ENCODE measurements around the gene BMPER. TPM values are rescaled to one million over a fixed set of nuclear protein-coding genes. Genes with fewer than 3 reads are reported as not detected.

The BMPER gene
- total RNA-seq, 3 donors from 2014 or later (not counting 1 experiment from before 2014, with no cell fraction given): 0.32 to 0.64 (median 0.50) TPM

GRCh38 chr7:34057956-34058355 lies 152.6 kb downstream of the BMPER start:
- no peaks in the 10 kb centered on the region for H3K9me3 Mint-ChIP-seq
- H3K4me1 Mint-ChIP-seq: no peaks in the 10 kb centered on the region
- no peak for DNase-seq
- Histone ChIP-seq H3K4me1 (ENCODE audit: control insufficient read depth, insufficient read depth, low read length) (no peaks in the 10 kb centered on the region), H3K36me3 (ENCODE audit: control insufficient read depth, insufficient read depth, low read length) (no peaks in the 10 kb centered on the region), H3K4me3 (ENCODE audit: low read length) (no peak overlapping the region), H3K9me3 (ENCODE audit: control insufficient read depth, insufficient read depth, low read length) (no peaks in the 10 kb centered on the region), H3K27me3 (ENCODE audit: control insufficient read depth, insufficient read depth, low read length) (no peaks in the 10 kb centered on the region), H3K27ac (ENCODE audit: low read length) (no peak overlapping the region)
- TF ChIP-seq, protein P1, sequence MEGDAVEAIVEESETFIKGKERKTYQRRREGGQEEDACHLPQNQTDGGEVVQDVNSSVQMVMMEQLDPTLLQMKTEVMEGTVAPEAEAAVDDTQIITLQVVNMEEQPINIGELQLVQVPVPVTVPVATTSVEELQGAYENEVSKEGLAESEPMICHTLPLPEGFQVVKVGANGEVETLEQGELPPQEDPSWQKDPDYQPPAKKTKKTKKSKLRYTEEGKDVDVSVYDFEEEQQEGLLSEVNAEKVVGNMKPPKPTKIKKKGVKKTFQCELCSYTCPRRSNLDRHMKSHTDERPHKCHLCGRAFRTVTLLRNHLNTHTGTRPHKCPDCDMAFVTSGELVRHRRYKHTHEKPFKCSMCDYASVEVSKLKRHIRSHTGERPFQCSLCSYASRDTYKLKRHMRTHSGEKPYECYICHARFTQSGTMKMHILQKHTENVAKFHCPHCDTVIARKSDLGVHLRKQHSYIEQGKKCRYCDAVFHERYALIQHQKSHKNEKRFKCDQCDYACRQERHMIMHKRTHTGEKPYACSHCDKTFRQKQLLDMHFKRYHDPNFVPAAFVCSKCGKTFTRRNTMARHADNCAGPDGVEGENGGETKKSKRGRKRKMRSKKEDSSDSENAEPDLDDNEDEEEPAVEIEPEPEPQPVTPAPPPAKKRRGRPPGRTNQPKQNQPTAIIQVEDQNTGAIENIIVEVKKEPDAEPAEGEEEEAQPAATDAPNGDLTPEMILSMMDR (IDR thresholded peaks at IDR 0.05): no peak
- intact Hi-C loops (cut with micrococcal nuclease): no loop called here
- no peak for ATAC-seq
- no peaks in the 10 kb centered on the region for H3K36me3 Mint-ChIP-seq
- no peak overlapping the region for H3K27ac Mint-ChIP-seq
- H3K4me3 Mint-ChIP-seq: no peak overlapping the region
- WGBS (ENCODE audit: insufficient coverage): 89% methylated on average over 5 of the region's 5 CpGs
- H3K27me3 Mint-ChIP-seq (ENCODE audit: low read depth in 2 of 2): peaks cover 0 to 4% of the 10 kb centered on the region in 2 donors

- Mint-ChIP-seq H3K27me3 (ENCODE audit: low read depth in 2 of 2) (peaks cover 0 to 4% of the 10 kb centered on the region in 2 donors), H3K4me1 (no peaks in the 10 kb centered on the region), H3K9me3 (no peaks in the 10 kb centered on the region), H3K27ac (no peak overlapping the region), H3K36me3 (no peaks in the 10 kb centered on the region), H3K4me3 (no peak overlapping the region)
- Histone ChIP-seq H3K27me3 (ENCODE audit: control insufficient read depth, insufficient read depth, low read length) (no peaks in the 10 kb centered on the region), H3K4me3 (ENCODE audit: low read length) (no peak overlapping the region), H3K36me3 (ENCODE audit: control insufficient read depth, insufficient read depth, low read length) (no peaks in the 10 kb centered on the region), H3K9me3 (ENCODE audit: control insufficient read depth, insufficient read depth, low read length) (no peaks in the 10 kb centered on the region), H3K4me1 (ENCODE audit: control insufficient read depth, insufficient read depth, low read length) (no peaks in the 10 kb centered on the region), H3K27ac (ENCODE audit: low read length) (no peak overlapping the region)
- ATAC-seq (no peak), DNase-seq (no peak)
- intact Hi-C loops (cut with micrococcal nuclease): no loop called here
- WGBS (ENCODE audit: insufficient coverage): no CpG with 5 or more reads among the region's 1 CpG
- TF ChIP-seq, protein P1 (IDR thresholded peaks at IDR 0.05): no peak
Measured at GRCh38 chr7:34058801-34059135, 153.4 kb downstream of the BMPER start.

- intact Hi-C loops (cut with micrococcal nuclease): no loop called here
- Mint-ChIP-seq H3K27me3 (ENCODE audit: low read depth in 2 of 2) (peaks cover 0 to 4% of the 10 kb centered on the region in 2 donors), H3K4me1 (no peaks in the 10 kb centered on the region), H3K27ac (no peak overlapping the region), H3K4me3 (no peak overlapping the region), H3K36me3 (no peaks in the 10 kb centered on the region), H3K9me3 (no peaks in the 10 kb centered on the region)
- no peaks in the 10 kb centered on the region for H3K9me3 ChIP-seq (ENCODE audit: control insufficient read depth, insufficient read depth, low read length)
- no peaks in the 10 kb centered on the region for H3K27me3 ChIP-seq (ENCODE audit: control insufficient read depth, insufficient read depth, low read length)
- H3K4me3 ChIP-seq (ENCODE audit: low read length): no peak overlapping the region
- no peak overlapping the region for H3K27ac ChIP-seq (ENCODE audit: low read length)
- H3K4me1 ChIP-seq (ENCODE audit: control insufficient read depth, insufficient read depth, low read length): no peaks in the 10 kb centered on the region
- no peak for DNase-seq
- TF ChIP-seq, protein P1 (IDR thresholded peaks at IDR 0.05): no peak
- H3K36me3 ChIP-seq (ENCODE audit: control insufficient read depth, insufficient read depth, low read length): no peaks in the 10 kb centered on the region
- 52% methylated on average over 7 of the region's 8 CpGs for WGBS (ENCODE audit: insufficient coverage)
- no peak for ATAC-seq
Measured at GRCh38 chr7:34059136-34059828, 153.9 kb downstream of the BMPER start.
